IMR-90 (cell line): ENCODE data around the gene LIN7B. TPM values are rescaled to one million over a fixed set of nuclear protein-coding genes. Genes with fewer than 3 reads are reported as not detected.

Source experiments
- ATAC-seq: fragments of 200-7000 bp; cut with Tn5 transposase; 2 replicates; pipeline ENCODE4 v1.9.1; 2020; ENCODE audit warnings: low read depth, mild to moderate bottlenecking, moderate library complexity
- BruUV-seq: library from RNA; stranded (reverse); fragments of 400-500 nt; replicated peaks from 2 replicates; lab custom pipeline; 2021; lab: Mats Ljungman, UMichigan
- CTCF ChIA-PET: fragments of 300-600 bp; formaldehyde crosslinking; extraction: SDS; loops from one replicate; lab custom pipeline; 2021; ENCODE audit warnings: antibody characterized with exemption; lab: Yijun Ruan, JAX
- POLR2A ChIA-PET: fragments of 300-600 bp; sonication (Branson Sonifier 250); formaldehyde crosslinking; loops from one replicate; lab custom pipeline; 2022; ENCODE audit warnings: antibody characterized with exemption; ENCODE audit not compliant: unreplicated experiment; lab: Charles Lee
- DNase-seq: peaks from one replicate; pipeline ENCODE4 v3.0.0; 2013
- H2AFZ ChIP-seq: replicated peaks from 2 replicates; pipeline ENCODE3; 2013; ENCODE audit warnings: low read length, mild to moderate bottlenecking; ENCODE audit not compliant: poor library complexity
- H2AK5ac ChIP-seq: 2 replicates; pipeline ENCODE4 v1.6.1; 2013; ENCODE audit warnings: low read depth, low read length, inconsistent platforms
- H2AK9ac ChIP-seq: replicated peaks from 2 replicates; pipeline ENCODE3; 2013; ENCODE audit warnings: mild to moderate bottlenecking, low read depth, low read length, moderate library complexity; ENCODE audit not compliant: poor library complexity
- H2BK120ac ChIP-seq: 2 replicates; pipeline ENCODE4 v1.6.1; 2013; ENCODE audit warnings: low read depth, low read length, inconsistent platforms
- H2BK15ac ChIP-seq: 3 replicates; pipeline ENCODE4 v1.6.1; 2013; ENCODE audit warnings: low read depth, low read length, inconsistent platforms
- H2BK20ac ChIP-seq: 2 replicates; pipeline ENCODE4 v1.6.1; 2013; ENCODE audit warnings: low read depth, mild to moderate bottlenecking, inconsistent platforms, low read length, moderate library complexity
- H2BK5ac ChIP-seq: 2 replicates; pipeline ENCODE4 v1.6.1; 2013; ENCODE audit warnings: mild to moderate bottlenecking, low read depth, low read length, inconsistent platforms; ENCODE audit not compliant: poor library complexity, severe bottlenecking
- H3K14ac ChIP-seq: replicated peaks from 2 replicates; pipeline ENCODE4 v1.6.1; 2013; ENCODE audit warnings: low read depth, low read length, inconsistent platforms
- H3K18ac ChIP-seq: 2 replicates; pipeline ENCODE4 v1.6.1; 2013; ENCODE audit warnings: low read depth, low read length, control low read depth
- H3K23ac ChIP-seq: 2 replicates; pipeline ENCODE4 v1.6.1; 2013; ENCODE audit warnings: low read depth, low read length, inconsistent platforms
- H3K27ac ChIP-seq: 2 replicates; pipeline ENCODE4 v1.5.1; 2013; ENCODE audit warnings: mild to moderate bottlenecking, control low read depth, low read length; ENCODE audit not compliant: insufficient read depth
- H3K27me3 ChIP-seq: 2 replicates; pipeline ENCODE4 v1.6.1; 2013; ENCODE audit warnings: low read length; ENCODE audit not compliant: control insufficient read depth, insufficient read depth
- H3K36me3 ChIP-seq: 2 replicates; pipeline ENCODE4 v1.6.1; 2013; ENCODE audit warnings: low read length, mixed read lengths; ENCODE audit not compliant: control insufficient read depth, insufficient read depth
- H3K4ac ChIP-seq: 2 replicates; pipeline ENCODE4 v1.6.1; 2013; ENCODE audit warnings: low read depth, low read length, inconsistent platforms
- H3K4me1 ChIP-seq: 2 replicates; pipeline ENCODE4 v1.6.1; 2013; ENCODE audit warnings: low read length, mixed read lengths; ENCODE audit not compliant: control insufficient read depth, insufficient read depth
- H3K4me2 ChIP-seq: 2 replicates; pipeline ENCODE4 v1.6.1; 2013; ENCODE audit warnings: low read depth, mild to moderate bottlenecking, control low read depth, low read length, moderate library complexity
- H3K4me3 ChIP-seq: 2 replicates; pipeline ENCODE4 v1.5.1; 2013; ENCODE audit warnings: low read depth, mild to moderate bottlenecking, control low read depth, low read length, moderate library complexity; ENCODE audit not compliant: insufficient read depth
- H3K56ac ChIP-seq: 2 replicates; pipeline ENCODE4 v1.6.1; 2013; ENCODE audit warnings: low read length, inconsistent platforms; ENCODE audit not compliant: insufficient read depth; ENCODE audit errors: extremely low read depth
- H3K79me1 ChIP-seq, 2 experiments: 2 replicates each; pipeline ENCODE4 v1.6.1; 2013; ENCODE audit warnings: low read length in 2 of 2, inconsistent platforms in 1 of 2, low read depth in 1 of 2
- H3K9ac ChIP-seq: 2 replicates; pipeline ENCODE4 v1.6.1; 2013; ENCODE audit warnings: low read depth, low read length, control low read depth
- H3K9me1 ChIP-seq: 2 replicates; pipeline ENCODE4 v1.6.1; 2013; ENCODE audit warnings: low read length, inconsistent platforms; ENCODE audit not compliant: insufficient read depth
- H3K9me3 ChIP-seq: 2 replicates; pipeline ENCODE4 v1.6.1; 2013; ENCODE audit warnings: low read length; ENCODE audit not compliant: control insufficient read depth, insufficient read depth
- H4K20me1 ChIP-seq: 2 replicates; pipeline ENCODE4 v1.6.1; 2013; ENCODE audit warnings: low read length, inconsistent platforms; ENCODE audit not compliant: insufficient read depth
- H4K5ac ChIP-seq: 2 replicates; pipeline ENCODE4 v1.6.1; 2013; ENCODE audit warnings: mild to moderate bottlenecking, low read depth, low read length, control low read depth
- H4K8ac ChIP-seq, 2 experiments: 2 replicates each; pipeline ENCODE4 v1.6.1; 2013; ENCODE audit warnings: low read depth in 2 of 2, low read length in 2 of 2, control low read depth in 1 of 2, inconsistent platforms in 1 of 2
- H4K91ac ChIP-seq: 2 replicates; pipeline ENCODE4 v1.6.1; 2013; ENCODE audit warnings: low read depth, low read length, inconsistent platforms; ENCODE audit not compliant: insufficient read depth
- BHLHE40 ChIP-seq: fragments of 150-350 bp; IDR thresholded peaks from 2 replicates; pipeline ENCODE4 v1.6.1; 2016; ENCODE audit warnings: mild to moderate bottlenecking, low read depth, low read length
- CHD1 ChIP-seq: IDR thresholded peaks from 2 replicates; pipeline ENCODE4 v1.6.1; 2012; ENCODE audit warnings: low read depth, low read length, improper control_type of control experiment
- MXI1 ChIP-seq: IDR thresholded peaks from 2 replicates; pipeline ENCODE4 v1.6.1; 2012; ENCODE audit warnings: low read depth, mild to moderate bottlenecking, low read length, moderate library complexity, borderline replicate concordance
- POLR2A ChIP-seq: IDR thresholded peaks from 2 replicates; pipeline ENCODE4 v1.6.1; 2012; ENCODE audit warnings: mild to moderate bottlenecking, low read depth, low read length
- WGBS, 2 experiments: methylation state at CpG; one replicate each; pipeline versions ENCODE4 v1.1.5 to v1.1.7; 2013; ENCODE audit warnings: missing lambda C conversion rate in 2 of 2; ENCODE audit not compliant: insufficient read length in 1 of 2; ENCODE audit errors: extremely low coverage in 2 of 2; 5-methylcytosine and 5-hydroxymethylcytosine counted together
- dilution Hi-C: fragments of 300-500 bp; cut with HindIII; formaldehyde crosslinking; loops from one replicate; pipeline ENCODE4 v1.14.3; 2018; ENCODE audit warnings: low sequenced_read_pairs; ENCODE audit not compliant: unreplicated experiment
- in situ Hi-C: fragments of 300-500 bp; cut with MboI; formaldehyde crosslinking; loops from 3 replicates; pipeline ENCODE4 v1.14.3; 2019; ENCODE audit warnings: low sequenced_read_pairs, inconsistent platforms, mixed read lengths
- intact Hi-C: fragments of 100-400 bp; cut with micrococcal nuclease; formaldehyde crosslinking; loops from 2 replicates; pipeline ENCODE4 v1.10.0; 2022
- polyA plus RNA-seq, 3 experiments: library from polyadenylated mRNA; depleted of rRNA; stranded (reverse); fragments of >200 nt; gene quantifications; 2 replicates each; pipeline ENCODE4 v1.2.3, GENCODE V29; 2012; ENCODE audit warnings: low replicate concordance in 1 of 3
- total RNA-seq: library from RNA; depleted of rRNA; stranded (reverse); fragments of >200 nt; gene quantifications from 2 replicates; pipeline ENCODE4 v1.2.3, GENCODE V29; 2012
- TF ChIP-seq, protein P1 (sequence below): fragments of 150-350 bp; IDR thresholded peaks from 2 replicates; pipeline ENCODE4 v1.6.1; 2017; ENCODE audit warnings: mild to moderate bottlenecking, antibody characterized with exemption, low read length, low read depth

LIN7B gene
- total and polyA plus RNA-seq, 2 of the 4 experiments (the other 2 are of a cell fraction) = 3.8 to 8.0 TPM

DNA sequence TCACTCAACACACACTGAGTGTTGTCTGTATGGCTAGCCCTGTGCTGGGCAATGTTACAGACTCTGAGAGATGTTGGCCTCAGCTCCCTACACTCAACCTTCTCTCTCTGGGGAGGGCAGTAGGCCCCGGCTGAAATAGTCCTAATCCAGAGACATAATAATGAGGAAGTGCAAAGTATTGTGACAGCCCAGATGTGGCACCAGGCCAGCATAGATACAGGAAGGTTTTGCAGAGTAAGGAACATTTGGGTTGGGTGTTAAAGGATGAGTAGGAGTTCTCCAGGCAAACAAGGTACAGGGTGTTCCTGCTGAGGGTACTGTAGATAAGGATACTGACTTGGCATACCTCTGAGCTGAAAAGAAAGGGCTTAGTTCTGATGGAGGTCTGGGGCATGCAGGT, 2.4 kb downstream of the LIN7B start:
- Histone ChIP-seq H2BK5ac (no peak overlapping the region), H3K9ac (no peak overlapping the region), H3K4ac (no peak overlapping the region), H3K27me3 (peaks cover 8% of the 10 kb centered on the region), H2BK20ac (no peak overlapping the region), H4K91ac (no peak overlapping the region), H4K8ac (no peak overlapping the region), H3K36me3 (no peaks in the 10 kb centered on the region), H3K9me1 (peaks cover 20% of the 10 kb centered on the region), H2AK5ac (no peak overlapping the region), H4K20me1 (peaks cover 3% of the 10 kb centered on the region), H2BK15ac (no peak overlapping the region), H3K4me2 (no peak overlapping the region), H3K23ac (no peak overlapping the region), H3K18ac (no peak overlapping the region), H2AFZ (no peak overlapping the region), H3K4me1 (peaks cover 8% of the 10 kb centered on the region), H2BK120ac (no peak overlapping the region), H3K27ac (no peak overlapping the region), H3K14ac (no peak overlapping the region), H4K5ac (no peak overlapping the region), H3K56ac (no peak overlapping the region), H3K4me3 (no peak overlapping the region), H3K9me3 (no peaks in the 10 kb centered on the region), H3K79me1 (peaks cover 4 to 39% of the 10 kb centered on the region in 2 experiments; a peak in 3 of 4 replicates), H2AK9ac (peak overlapping the region; percentile 28)
- in situ Hi-C loops = no loop called here
- ATAC-seq = no peak
- ChIA-PET POLR2A (no interaction called here), CTCF (no interaction called here)
- BruUV-seq = no TSS peak
- dilution Hi-C loops = no loop called here
- no CpG with 5 or more reads among the region's 1 CpG for WGBS, 2 experiments
- no peak for DNase-seq
- intact Hi-C loops = no loop called here
- no peak for TF ChIP-seq BHLHE40
- no peak for TF ChIP-seq CHD1
- TF ChIP-seq, protein P1, sequence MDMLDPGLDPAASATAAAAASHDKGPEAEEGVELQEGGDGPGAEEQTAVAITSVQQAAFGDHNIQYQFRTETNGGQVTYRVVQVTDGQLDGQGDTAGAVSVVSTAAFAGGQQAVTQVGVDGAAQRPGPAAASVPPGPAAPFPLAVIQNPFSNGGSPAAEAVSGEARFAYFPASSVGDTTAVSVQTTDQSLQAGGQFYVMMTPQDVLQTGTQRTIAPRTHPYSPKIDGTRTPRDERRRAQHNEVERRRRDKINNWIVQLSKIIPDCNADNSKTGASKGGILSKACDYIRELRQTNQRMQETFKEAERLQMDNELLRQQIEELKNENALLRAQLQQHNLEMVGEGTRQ = no peak
- TF ChIP-seq POLR2A = no peak
- no peak for TF ChIP-seq MXI1
